Dermis microvascular lymphatic vessel endothelial cell (primary cell): ENCODE results near the gene PTAFR. TPM values are rescaled to one million over a fixed set of nuclear protein-coding genes. Genes with fewer than 3 reads are reported as not detected.

Experiments used
- DNase-seq, 2 donors: peaks; one replicate each; pipeline versions ENCODE4 v3.0.0 to v3.0.0-alpha.2; 2010; ENCODE audit warnings: low read depth in 2 of 2
- total RNA-seq: library from RNA; depleted of rRNA; stranded (reverse); fragments of >200 nt; gene quantifications from 2 replicates; pipeline ENCODE4 v1.2.1, GENCODE V29; 2014

PTAFR gene
- total RNA-seq, 1 donor from 2014 or later, result 0.13 TPM

DNA sequence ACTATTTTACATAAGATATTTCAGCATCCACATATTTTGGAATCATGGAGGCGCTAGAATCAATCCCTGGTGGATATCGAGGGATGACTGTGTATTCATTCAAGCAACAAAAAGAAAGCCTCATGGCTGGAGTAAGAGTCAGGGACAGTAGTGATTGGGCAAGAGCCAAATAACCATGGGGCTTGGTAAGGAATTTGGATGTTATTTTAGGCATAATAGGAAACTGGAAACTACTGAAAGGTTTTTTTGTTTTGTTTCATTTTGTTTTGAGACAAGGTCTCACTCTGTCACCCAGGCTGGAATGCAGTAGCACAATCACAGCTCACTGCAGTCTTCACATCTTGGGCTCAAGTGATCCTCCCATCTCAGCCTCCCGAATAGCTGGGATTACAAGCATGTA lies 54.3 kb downstream of the PTAFR start:
- DNase-seq, result no peak

- no peak for DNase-seq
Measured at GRCh38 chr1:28119556-28119955, 56.9 kb downstream of the PTAFR start.

- DNase-seq, result no peak
Measured at GRCh38 chr1:28118640-28119307, 57.7 kb downstream of the PTAFR start.

- DNase-seq, result no peak
Measured at GRCh38 chr1:28115267-28115666, 61.2 kb downstream of the PTAFR start.

DNA sequence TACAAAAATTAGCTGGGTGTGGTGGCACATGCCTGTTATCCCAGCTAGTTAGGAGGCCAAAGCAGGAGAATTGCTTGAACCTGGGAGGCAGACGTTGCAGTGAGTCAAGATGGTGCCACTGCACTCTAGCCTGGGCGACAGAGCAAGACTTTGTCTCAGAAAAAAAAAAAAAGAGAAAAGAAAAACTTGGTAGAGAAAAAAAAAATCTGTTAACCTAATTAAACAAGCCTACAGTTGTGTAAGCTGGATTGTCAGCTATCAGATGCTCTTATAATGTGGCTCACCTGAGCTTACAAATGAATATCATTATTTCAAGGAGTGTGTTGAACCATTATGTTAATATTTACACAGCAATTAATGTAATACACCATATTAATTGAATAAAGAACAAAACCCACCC lies 61.6 kb downstream of the PTAFR start:
- DNase-seq, result no peak

DNA sequence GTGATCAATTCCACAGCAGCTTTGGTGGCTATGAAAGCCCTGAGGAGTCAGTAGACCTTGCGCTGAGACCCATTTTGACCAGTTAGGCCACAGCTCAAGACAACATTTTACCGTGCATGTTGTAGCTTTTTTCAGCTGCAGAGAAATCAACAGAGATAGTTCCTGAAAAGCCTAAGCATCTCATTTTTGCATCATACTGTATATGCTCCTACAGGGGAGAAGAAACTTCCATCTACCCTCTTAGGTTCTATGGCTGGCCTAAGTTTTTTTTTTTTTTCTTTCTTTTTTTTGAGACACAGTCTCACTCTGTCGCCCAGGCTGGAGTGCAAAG lies 63.3 kb downstream of the PTAFR start:
- DNase-seq, result no peak

DNA sequence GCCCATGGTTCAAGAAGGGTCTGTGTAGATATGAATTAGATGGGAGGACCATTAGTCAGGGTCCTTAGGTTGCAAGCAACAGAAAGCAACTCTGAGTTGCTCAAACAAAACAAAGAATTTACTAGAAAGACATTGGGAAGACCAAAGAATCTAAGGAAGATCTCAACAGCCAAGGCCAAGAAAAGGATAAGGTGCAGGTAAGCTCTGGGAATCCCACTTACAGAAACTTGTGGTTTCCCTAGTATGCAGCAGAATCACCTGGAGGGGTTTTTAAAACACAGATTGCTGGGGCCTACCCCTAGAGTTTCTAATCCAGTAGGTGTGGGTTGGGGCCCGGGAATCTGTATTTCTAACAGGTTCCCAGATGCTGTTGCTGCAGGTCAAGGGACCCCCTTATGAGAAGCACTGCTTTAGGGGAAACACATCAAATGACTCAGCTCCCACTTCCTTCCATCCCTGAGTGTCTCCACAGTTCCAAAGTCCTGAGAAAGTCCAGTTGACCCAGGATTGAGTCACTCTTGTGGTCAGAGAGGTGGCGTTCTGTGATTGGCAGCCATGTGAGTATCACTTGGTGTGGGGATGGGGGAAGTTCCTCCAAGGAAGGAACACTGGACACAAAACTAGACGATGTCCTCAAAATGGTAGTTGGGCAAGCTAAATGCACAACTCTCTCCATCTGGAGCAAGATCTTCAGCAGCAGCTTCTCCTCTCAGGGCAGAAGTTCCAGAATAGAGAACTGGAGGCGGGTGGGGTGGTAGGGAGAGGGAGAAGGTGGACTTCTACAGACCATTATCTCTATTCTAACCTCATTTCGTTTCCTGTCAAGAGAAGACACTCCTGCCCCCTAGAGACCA lies 63.9 kb downstream of the PTAFR start:
- DNase-seq, result peak in 1 of 2 donors; percentile 77

DNA sequence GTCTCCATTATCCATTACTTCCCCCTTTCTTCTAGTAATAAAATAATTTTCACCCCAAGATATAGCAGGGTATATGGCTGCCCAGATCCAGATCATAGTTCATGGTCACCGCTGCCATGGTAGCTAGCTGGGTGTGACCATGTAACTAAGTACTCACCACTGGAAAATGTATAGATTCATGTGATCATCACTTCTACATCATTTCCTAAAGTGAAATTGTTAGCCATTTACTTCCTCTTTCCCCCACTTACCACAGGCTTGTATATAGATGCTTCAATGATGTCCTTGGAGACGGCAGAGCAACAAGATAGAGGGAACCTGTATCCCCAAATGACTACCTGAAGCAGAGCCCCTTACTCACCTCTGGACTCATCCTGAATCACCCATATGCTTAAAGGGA lies 65.3 kb downstream of the PTAFR start:
- no peak for DNase-seq

- peak in 1 of 2 donors; percentile 79 for DNase-seq
Measured at GRCh38 chr1:28110555-28110954, 65.9 kb downstream of the PTAFR start.

DNA sequence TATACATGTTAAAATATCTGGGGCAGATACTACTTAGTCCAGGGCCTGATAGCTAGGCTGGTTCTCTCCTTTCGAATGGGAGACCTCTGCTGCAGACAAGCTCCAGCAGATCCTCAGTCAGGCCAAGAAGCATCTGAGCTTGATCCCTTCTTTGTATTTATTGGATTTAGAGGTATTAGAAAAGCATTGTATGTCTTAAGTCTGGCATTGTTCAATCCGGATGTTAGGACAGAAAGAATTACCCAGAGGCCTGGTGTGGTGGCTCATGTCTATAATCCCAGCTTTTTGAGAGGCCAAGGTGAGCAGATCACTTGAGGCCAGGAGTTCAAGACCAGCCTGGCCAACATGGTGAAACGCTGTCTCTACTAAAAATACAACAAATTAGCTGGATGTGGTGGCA lies 66.9 kb downstream of the PTAFR start:
- DNase-seq, result no peak

DNA sequence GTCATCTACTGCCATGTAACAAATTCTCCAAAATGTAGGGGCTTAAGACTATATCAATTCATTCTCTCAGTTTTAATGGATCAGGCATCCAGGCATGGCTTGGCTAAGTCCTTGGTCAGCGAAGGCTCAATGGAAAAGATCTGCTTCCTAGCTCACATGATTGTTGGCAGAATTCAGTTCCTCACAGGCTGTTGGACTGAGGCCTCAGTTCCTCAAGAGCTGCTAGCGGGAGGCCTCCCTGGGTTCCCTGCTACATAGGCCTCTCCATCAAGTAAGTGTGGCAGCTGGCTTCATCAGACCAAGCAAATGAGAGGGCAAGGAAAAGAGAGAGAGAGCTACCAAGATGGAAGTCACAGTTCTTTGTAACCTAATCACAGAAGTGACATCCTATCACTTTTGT lies 68.5 kb downstream of the PTAFR start:
- no peak for DNase-seq

DNA sequence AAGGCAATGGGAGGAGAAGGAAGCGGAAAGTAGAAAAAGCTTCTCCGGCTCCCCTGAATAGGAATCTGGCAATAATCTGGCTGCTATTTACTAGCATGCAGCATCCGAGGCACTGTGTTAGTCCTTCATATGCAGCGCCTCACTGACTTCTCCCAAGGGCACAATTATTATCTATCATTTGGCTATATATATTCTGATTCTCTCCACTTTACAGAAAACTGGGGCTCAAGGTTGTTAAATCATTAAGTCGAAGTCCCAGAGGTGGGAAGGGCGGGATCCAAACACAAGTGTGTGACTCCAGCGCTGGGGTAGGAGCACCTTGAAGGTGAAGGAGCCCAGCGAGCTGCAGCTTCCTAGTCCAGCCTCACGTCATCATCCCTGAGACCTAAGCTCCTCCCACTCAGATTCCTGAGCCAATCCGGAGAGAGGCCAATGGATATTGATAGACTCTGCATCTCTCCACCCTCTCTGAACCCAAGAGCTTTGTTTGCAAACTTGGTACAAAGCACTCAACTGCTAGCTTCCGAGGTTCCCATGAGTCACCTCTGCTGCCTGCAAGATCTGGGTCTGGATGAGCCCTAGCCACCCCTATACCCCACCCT lies 71.5 kb downstream of the PTAFR start:
- peak in 1 of 2 donors; percentile 58 for DNase-seq

DNA sequence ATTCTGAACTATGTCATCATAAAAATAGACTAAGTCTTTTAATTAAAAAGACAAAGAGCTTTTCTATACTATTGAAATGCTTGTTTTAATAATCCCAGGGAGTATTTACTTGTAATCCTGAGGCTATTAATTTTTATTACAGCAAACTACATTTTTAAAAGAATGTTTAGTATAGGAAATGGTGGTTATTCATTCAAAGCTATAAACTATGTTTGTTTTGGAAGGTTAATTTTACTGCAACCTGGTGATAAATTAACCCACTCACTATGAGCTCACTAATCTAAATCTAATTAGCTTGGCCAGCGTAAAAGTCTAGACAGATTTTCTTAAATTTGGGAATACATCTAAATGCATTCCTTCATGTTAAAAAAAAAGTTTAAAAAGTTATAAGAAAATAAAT lies 74.3 kb downstream of the PTAFR start:
- no peak for DNase-seq

DNA sequence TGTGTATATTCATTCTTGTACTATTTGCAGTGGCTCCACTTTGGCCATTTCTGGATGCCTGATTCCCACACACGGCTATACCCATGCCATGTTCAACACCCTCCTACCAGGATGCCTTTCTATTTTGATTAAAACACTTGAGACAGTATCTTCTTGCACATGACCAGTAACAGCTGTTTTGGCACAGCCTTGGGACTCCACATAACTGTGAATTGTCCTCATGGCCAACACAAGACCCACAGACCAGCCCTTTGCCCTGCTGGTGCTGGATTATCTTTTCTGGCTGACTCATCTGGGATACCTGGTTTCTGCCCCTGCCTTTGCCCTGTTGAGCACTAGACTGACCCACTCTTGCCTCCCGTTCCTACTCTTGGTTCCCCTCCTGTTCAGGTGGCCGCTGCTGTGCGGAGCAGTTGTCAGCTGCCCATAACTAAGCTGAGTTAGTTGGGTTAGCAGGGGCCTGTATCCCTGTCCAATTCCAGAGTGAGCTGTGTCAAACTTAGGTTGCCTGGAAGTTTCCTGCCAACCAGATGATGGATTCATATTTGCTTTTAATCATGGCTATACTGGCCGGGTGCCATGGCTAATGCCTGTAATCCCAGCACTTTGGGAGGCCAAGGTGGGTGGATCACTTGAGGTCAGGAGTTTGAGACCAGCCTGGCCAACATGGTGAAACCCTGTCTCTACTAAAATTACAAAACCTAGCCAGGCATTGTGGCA lies 77.3 kb downstream of the PTAFR start:
- DNase-seq, result no peak

Other genes starting within 250 kb of the PTAFR start
- gene SMPDL3B, start 241.7 kb downstream of the PTAFR start, total RNA-seq, result 0.26 and 0.89 TPM in 2 replicates
- gene XKR8, start 216.7 kb downstream of the PTAFR start, total RNA-seq, result 5.0 and 7.0 TPM in 2 replicates
- 9.1 and 11.4 TPM in 2 replicates for gene EYA3, start 88.1 kb downstream of the PTAFR start, total RNA-seq
- gene DNAJC8, start 56.3 kb upstream of the PTAFR start, total RNA-seq, result 33.1 and 41.7 TPM in 2 replicates
- 85.6 and 121 TPM in 2 replicates for gene ATP5IF1, start 59.4 kb upstream of the PTAFR start, total RNA-seq
- 6.4 and 9.0 TPM in 2 replicates for gene SESN2, start 82.8 kb upstream of the PTAFR start, total RNA-seq
- gene MED18, start 152.3 kb upstream of the PTAFR start, total RNA-seq, result 19.8 and 25.7 TPM in 2 replicates
- 14.0 and 18.8 TPM in 2 replicates for gene PHACTR4, start 193.1 kb upstream of the PTAFR start, total RNA-seq